C4-2B (cell line): ENCODE measurements around the gene PIAS2.

Source experiments
- CTCF ChIP-seq: fragments of 450-650 bp; conservative IDR thresholded peaks from 2 replicates; pipeline ENCODE4 v1.5.1; 2017; ENCODE audit warnings: mild to moderate bottlenecking
- ZFX ChIP-seq: fragments of 450-650 bp; IDR thresholded peaks from 2 replicates; pipeline ENCODE4 v1.6.1; 2017

GRCh38 chr18:46832849-46833248 lies 84.5 kb downstream of the PIAS2 start:
- TF ChIP-seq CTCF (no peak), ZFX (no peak)
